ENCODE measurements around the gene AMN. TPM values are rescaled to one million over a fixed set of nuclear protein-coding genes. Genes with fewer than 3 reads are reported as not detected.

The AMN gene
- total RNA-seq, 1 donor: 0.84 TPM

- no peak overlapping the region for H3K4me3 ChIP-seq (ENCODE audit: low read length)
- peaks cover 36% of the 10 kb centered on the region for H3K4me1 ChIP-seq (ENCODE audit: insufficient read depth, low read length)
- no peaks in the 10 kb centered on the region for H3K9me3 ChIP-seq (ENCODE audit: low read depth, low read length)
- peaks cover 55% of the 10 kb centered on the region for H3K27me3 ChIP-seq (ENCODE audit: insufficient read depth, low read length)
Measured at GRCh38 chr14:102927346-102927877, 4.9 kb downstream of the AMN start.

- H3K4me3 ChIP-seq (ENCODE audit: low read length): peak overlapping the region; percentile 30
Measured at GRCh38 chr14:102927878-102928411, 5.5 kb downstream of the AMN start.

GRCh38 chr14:102928412-102929240 is 6.2 kb downstream of the AMN start:
- H3K4me1 ChIP-seq (ENCODE audit: insufficient read depth, low read length): peaks cover 27% of the 10 kb centered on the region
- no peaks in the 10 kb centered on the region for H3K9me3 ChIP-seq (ENCODE audit: low read depth, low read length)
- peak overlapping the region; percentile 30 for H3K4me3 ChIP-seq (ENCODE audit: low read length)
- peaks cover 44% of the 10 kb centered on the region for H3K27me3 ChIP-seq (ENCODE audit: insufficient read depth, low read length)

More at GRCh38 chr14:102927878-102928411, 5.5 kb downstream of the AMN start:
- no peaks in the 10 kb centered on the region for H3K9me3 ChIP-seq (ENCODE audit: low read depth, low read length)
- peaks cover 50% of the 10 kb centered on the region for H3K27me3 ChIP-seq (ENCODE audit: insufficient read depth, low read length)
- H3K4me1 ChIP-seq (ENCODE audit: insufficient read depth, low read length): peaks cover 33% of the 10 kb centered on the region

GRCh38 chr14:102929241-102930137 is 7.0 kb downstream of the AMN start:
- Histone ChIP-seq H3K4me3 (ENCODE audit: low read length) (no peak overlapping the region), H3K9me3 (ENCODE audit: low read depth, low read length) (no peaks in the 10 kb centered on the region), H3K4me1 (ENCODE audit: insufficient read depth, low read length) (peaks cover 23% of the 10 kb centered on the region), H3K27me3 (ENCODE audit: insufficient read depth, low read length) (peaks cover 35% of the 10 kb centered on the region)

GRCh38 chr14:102930138-102930752 is 7.8 kb downstream of the AMN start:
- peaks cover 30% of the 10 kb centered on the region for H3K27me3 ChIP-seq (ENCODE audit: insufficient read depth, low read length)
- no peak overlapping the region for H3K4me3 ChIP-seq (ENCODE audit: low read length)
- no peaks in the 10 kb centered on the region for H3K9me3 ChIP-seq (ENCODE audit: low read depth, low read length)
- H3K4me1 ChIP-seq (ENCODE audit: insufficient read depth, low read length): peaks cover 23% of the 10 kb centered on the region

- Histone ChIP-seq H3K4me3 (ENCODE audit: low read length) (no peak overlapping the region), H3K27me3 (ENCODE audit: insufficient read depth, low read length) (peaks cover 28% of the 10 kb centered on the region), H3K9me3 (ENCODE audit: low read depth, low read length) (no peaks in the 10 kb centered on the region), H3K4me1 (ENCODE audit: insufficient read depth, low read length) (peaks cover 23% of the 10 kb centered on the region)
Measured at GRCh38 chr14:102930753-102931579, 8.5 kb downstream of the AMN start.

GRCh38 chr14:102931580-102932285 is 9.3 kb downstream of the AMN start:
- Histone ChIP-seq H3K9me3 (ENCODE audit: low read depth, low read length) (no peaks in the 10 kb centered on the region), H3K27me3 (ENCODE audit: insufficient read depth, low read length) (peaks cover 25% of the 10 kb centered on the region), H3K4me1 (ENCODE audit: insufficient read depth, low read length) (peaks cover 23% of the 10 kb centered on the region), H3K4me3 (ENCODE audit: low read length) (no peak overlapping the region)

- Histone ChIP-seq H3K4me1 (ENCODE audit: insufficient read depth, low read length) (peaks cover 23% of the 10 kb centered on the region), H3K4me3 (ENCODE audit: low read length) (no peak overlapping the region), H3K9me3 (ENCODE audit: low read depth, low read length) (no peaks in the 10 kb centered on the region), H3K27me3 (ENCODE audit: insufficient read depth, low read length) (peaks cover 19% of the 10 kb centered on the region)
Measured at GRCh38 chr14:102932484-102933248, 10.2 kb downstream of the AMN start.

- H3K4me1 ChIP-seq (ENCODE audit: insufficient read depth, low read length): peaks cover 12% of the 10 kb centered on the region
- no peaks in the 10 kb centered on the region for H3K9me3 ChIP-seq (ENCODE audit: low read depth, low read length)
- no peak overlapping the region for H3K4me3 ChIP-seq (ENCODE audit: low read length)
- peaks cover 17% of the 10 kb centered on the region for H3K27me3 ChIP-seq (ENCODE audit: insufficient read depth, low read length)
Measured at GRCh38 chr14:102933618-102934231, 11.3 kb downstream of the AMN start.

- no peaks in the 10 kb centered on the region for H3K9me3 ChIP-seq (ENCODE audit: low read depth, low read length)
Measured at GRCh38 chr14:102935756-102936155, 13.3 kb downstream of the AMN start.

GRCh38 chr14:102937331-102938175 is 15.1 kb downstream of the AMN start:
- Histone ChIP-seq H3K4me3 (ENCODE audit: low read length) (no peak overlapping the region), H3K9me3 (ENCODE audit: low read depth, low read length) (no peaks in the 10 kb centered on the region)

More at GRCh38 chr14:102935756-102936155, 13.3 kb downstream of the AMN start:
- H3K4me3 ChIP-seq (ENCODE audit: low read length): no peak overlapping the region
- peaks cover 6% of the 10 kb centered on the region for H3K27me3 ChIP-seq (ENCODE audit: insufficient read depth, low read length)
- no peaks in the 10 kb centered on the region for H3K4me1 ChIP-seq (ENCODE audit: insufficient read depth, low read length)

GRCh38 chr14:102938191-102938590 is 15.7 kb downstream of the AMN start:
- H3K4me3 ChIP-seq (ENCODE audit: low read length): no peak overlapping the region
- H3K27me3 ChIP-seq (ENCODE audit: insufficient read depth, low read length): no peaks in the 10 kb centered on the region
- no peaks in the 10 kb centered on the region for H3K9me3 ChIP-seq (ENCODE audit: low read depth, low read length)
- H3K4me1 ChIP-seq (ENCODE audit: insufficient read depth, low read length): no peaks in the 10 kb centered on the region

More at GRCh38 chr14:102937331-102938175, 15.1 kb downstream of the AMN start:
- H3K27me3 ChIP-seq (ENCODE audit: insufficient read depth, low read length): no peaks in the 10 kb centered on the region
- no peaks in the 10 kb centered on the region for H3K4me1 ChIP-seq (ENCODE audit: insufficient read depth, low read length)
